ENCODE measurements around the gene TIFAB.

Gene TIFAB

GRCh38 chr5:135398855-135399793, 53.0 kb downstream of the TIFAB start, which contains the start of gene MACROH2A1 (continued):
- no peak for TF ChIP-seq ZNF488 (tag by site-specific recombination; IDR thresholded peaks at IDR 0.05)
- no peak for TF ChIP-seq ZNF558 (tag by site-specific recombination; IDR thresholded peaks at IDR 0.05)
- TF ChIP-seq ZNF248 (tag by site-specific recombination; IDR thresholded peaks at IDR 0.05), result no peak
- no peak for TF ChIP-seq ZFP37 (tag by site-specific recombination; IDR thresholded peaks at IDR 0.05)
- TF ChIP-seq ZNF280C (tag by site-specific recombination; IDR thresholded peaks at IDR 0.05), result no peak
- peak; percentile 37; the same call in 1 of the 2 replicates for TF ChIP-seq SP7 (tag by site-specific recombination; IDR thresholded peaks at IDR 0.05)
- TF ChIP-seq ZFHX2 (tag by site-specific recombination; conservative IDR thresholded peaks at IDR 0.05), result peak; percentile 65
- no peak for TF ChIP-seq ZNF664 (tag by site-specific recombination; IDR thresholded peaks at IDR 0.05)
- TF ChIP-seq ZNF10 (tag by site-specific recombination; IDR thresholded peaks at IDR 0.05), result no peak
- TF ChIP-seq, protein P1, sequence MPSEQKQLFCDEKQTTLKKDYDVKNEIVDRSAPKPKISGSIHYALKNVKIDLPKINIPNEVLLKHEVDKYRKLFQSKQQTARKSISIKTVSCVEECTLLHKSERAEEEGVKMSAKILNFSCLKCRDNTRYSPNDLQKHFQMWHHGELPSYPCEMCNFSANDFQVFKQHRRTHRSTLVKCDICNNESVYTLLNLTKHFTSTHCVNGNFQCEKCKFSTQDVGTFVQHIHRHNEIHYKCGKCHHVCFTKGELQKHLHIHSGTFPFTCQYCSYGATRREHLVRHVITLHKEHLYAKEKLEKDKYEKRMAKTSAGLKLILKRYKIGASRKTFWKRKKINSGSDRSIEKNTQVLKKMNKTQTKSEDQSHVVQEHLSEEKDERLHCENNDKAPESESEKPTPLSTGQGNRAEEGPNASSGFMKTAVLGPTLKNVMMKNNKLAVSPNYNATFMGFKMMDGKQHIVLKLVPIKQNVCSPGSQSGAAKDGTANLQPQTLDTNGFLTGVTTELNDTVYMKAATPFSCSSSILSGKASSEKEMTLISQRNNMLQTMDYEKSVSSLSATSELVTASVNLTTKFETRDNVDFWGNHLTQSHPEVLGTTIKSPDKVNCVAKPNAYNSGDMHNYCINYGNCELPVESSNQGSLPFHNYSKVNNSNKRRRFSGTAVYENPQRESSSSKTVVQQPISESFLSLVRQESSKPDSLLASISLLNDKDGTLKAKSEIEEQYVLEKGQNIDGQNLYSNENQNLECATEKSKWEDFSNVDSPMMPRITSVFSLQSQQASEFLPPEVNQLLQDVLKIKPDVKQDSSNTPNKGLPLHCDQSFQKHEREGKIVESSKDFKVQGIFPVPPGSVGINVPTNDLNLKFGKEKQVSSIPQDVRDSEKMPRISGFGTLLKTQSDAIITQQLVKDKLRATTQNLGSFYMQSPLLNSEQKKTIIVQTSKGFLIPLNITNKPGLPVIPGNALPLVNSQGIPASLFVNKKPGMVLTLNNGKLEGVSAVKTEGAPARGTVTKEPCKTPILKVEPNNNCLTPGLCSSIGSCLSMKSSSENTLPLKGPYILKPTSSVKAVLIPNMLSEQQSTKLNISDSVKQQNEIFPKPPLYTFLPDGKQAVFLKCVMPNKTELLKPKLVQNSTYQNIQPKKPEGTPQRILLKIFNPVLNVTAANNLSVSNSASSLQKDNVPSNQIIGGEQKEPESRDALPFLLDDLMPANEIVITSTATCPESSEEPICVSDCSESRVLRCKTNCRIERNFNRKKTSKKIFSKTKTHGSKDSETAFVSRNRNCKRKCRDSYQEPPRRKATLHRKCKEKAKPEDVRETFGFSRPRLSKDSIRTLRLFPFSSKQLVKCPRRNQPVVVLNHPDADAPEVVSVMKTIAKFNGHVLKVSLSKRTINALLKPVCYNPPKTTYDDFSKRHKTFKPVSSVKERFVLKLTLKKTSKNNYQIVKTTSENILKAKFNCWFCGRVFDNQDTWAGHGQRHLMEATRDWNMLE (tag by site-specific recombination; conservative IDR thresholded peaks at IDR 0.05; ENCODE audit: low read depth), result no peak
- no peak for TF ChIP-seq ZNF777 (tag by site-specific recombination; IDR thresholded peaks at IDR 0.05; ENCODE audit: borderline replicate concordance)
- no peak for TF ChIP-seq ZNF274 (IDR thresholded peaks at IDR 0.05; ENCODE audit: low read length)
- TF ChIP-seq ZNF274 (tag by site-specific recombination; IDR thresholded peaks at IDR 0.05; ENCODE audit: borderline replicate concordance), result no peak
- no peak for TF ChIP-seq ZNF585B (tag by site-specific recombination; IDR thresholded peaks at IDR 0.05)
- TF ChIP-seq ZBTB8A (tag by site-specific recombination; IDR thresholded peaks at IDR 0.05), result peak; percentile 75
- TF ChIP-seq ZNF2 (tag by site-specific recombination; IDR thresholded peaks at IDR 0.05), result peak; percentile 46; the same call in 1 of the 2 replicates
- TF ChIP-seq ZNF202 (tag by site-specific recombination; IDR thresholded peaks at IDR 0.05; ENCODE audit: borderline replicate concordance), result no peak
- TF ChIP-seq PATZ1 (tag by site-specific recombination; IDR thresholded peaks at IDR 0.05), result no peak
- TF ChIP-seq HOXC10 (CRISPR knock-in tag; IDR thresholded peaks at IDR 0.05), result 0 out of 2 replicates have a peak, but pooled peaks have one; percentile 29
- TF ChIP-seq KLF17 (tag by site-specific recombination; IDR thresholded peaks at IDR 0.05), result no peak
- no peak for TF ChIP-seq ZNF639 (tag by site-specific recombination; IDR thresholded peaks at IDR 0.05)
- TF ChIP-seq HOXA7 (CRISPR knock-in tag; IDR thresholded peaks at IDR 0.05; ENCODE audit: borderline replicate concordance), result no peak
- TF ChIP-seq ZEB2 (tag by site-specific recombination; IDR thresholded peaks at IDR 0.05), result no peak
- TF ChIP-seq ZNF521 (tag by site-specific recombination; IDR thresholded peaks at IDR 0.05), result no peak
- no peak for TF ChIP-seq ZNF48 (tag by site-specific recombination; IDR thresholded peaks at IDR 0.05)
- TF ChIP-seq ZNF660 (tag by site-specific recombination; IDR thresholded peaks at IDR 0.05), result peak; percentile 80
- TF ChIP-seq ZNF701 (tag by site-specific recombination; IDR thresholded peaks at IDR 0.05), result no peak
- TF ChIP-seq ZNF175 (tag by site-specific recombination; IDR thresholded peaks at IDR 0.05), result no peak
